H1 (cell line): ENCODE measurements around the gene PITRM1.

Experiments
- EZH2 ChIP-seq: fragments of 200-600 bp; sonication (generic); IDR thresholded peaks from 2 replicates; pipeline ENCODE4 v1.7.1; 2012; ENCODE audit warnings: low read depth, mild to moderate bottlenecking, moderate library complexity, low read length, inconsistent platforms; ENCODE audit not compliant: severe bottlenecking
- RAD21 ChIP-seq, 2 experiments: IDR thresholded peaks in 1 of 2; conservative IDR thresholded peaks in 1 of 2; 2 replicates each; pipeline ENCODE4 v1.6.1; 2011; ENCODE audit warnings: low read depth in 2 of 2, low read length in 2 of 2, improper control_type of control experiment in 1 of 2, inconsistent platforms in 1 of 2, mild to moderate bottlenecking in 1 of 2, moderate library complexity in 1 of 2
- YY1 ChIP-seq: IDR thresholded peaks from 2 replicates; pipeline ENCODE4 v1.6.1; 2011; ENCODE audit warnings: low read depth, mild to moderate bottlenecking, low read length
- TF ChIP-seq, protein P1 (sequence below), 3 experiments: IDR thresholded peaks; 1 replicate in 2 of 3; 2 replicates in 1 of 3; pipeline versions ENCODE4 v1.5.1 to v1.6.1; 2011; ENCODE audit warnings: low read length in 3 of 3, mild to moderate bottlenecking in 3 of 3, inconsistent platforms in 2 of 3, low read depth in 1 of 3, moderate library complexity in 1 of 3; ENCODE audit not compliant: insufficient read depth in 1 of 3; ENCODE audit errors: control extremely low read depth in 1 of 3

DNA sequence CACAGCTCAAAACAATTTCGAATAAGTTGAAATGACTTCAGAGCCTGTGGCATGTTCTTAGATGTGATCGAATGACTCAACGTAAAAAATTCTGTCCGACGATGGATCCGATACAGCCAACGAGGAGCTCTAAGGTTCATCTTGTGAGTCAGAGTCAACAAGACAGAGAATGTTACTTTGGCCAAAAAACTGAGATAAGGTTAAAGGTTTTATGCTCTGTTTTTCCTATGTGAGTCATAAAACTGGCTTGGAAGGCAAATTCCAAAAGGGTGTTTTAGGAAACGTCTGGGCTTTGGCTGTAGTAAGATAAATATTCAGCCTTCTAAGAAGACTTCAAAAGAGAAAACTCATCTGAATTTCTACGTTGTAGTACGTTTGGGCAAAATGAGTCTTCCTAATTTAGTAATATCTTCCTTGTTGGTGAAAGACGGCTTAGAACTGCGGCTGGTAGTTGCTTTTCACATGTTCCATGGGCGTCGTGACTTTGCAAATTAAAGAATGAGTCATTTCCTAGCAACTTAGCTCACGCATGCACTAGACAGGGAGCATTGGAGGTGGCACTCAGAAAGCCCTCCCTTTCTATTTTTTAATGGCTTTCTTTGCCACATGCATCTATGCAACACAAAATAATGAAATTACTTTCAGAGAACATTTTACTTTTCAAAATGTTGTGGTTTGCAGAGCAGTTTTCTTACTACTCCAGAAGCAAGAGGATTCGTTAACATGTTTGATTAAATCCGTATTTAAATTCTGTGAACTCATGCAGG is 77.0 kb downstream of the PITRM1 start:
- no peak for TF ChIP-seq RAD21 (IDR thresholded peaks at IDR 0.05 in 1 of 2, conservative IDR thresholded peaks at IDR 0.05 in 1 of 2; ENCODE audit: low read depth in 2 of 2, low read length in 2 of 2)
- TF ChIP-seq, protein P1, sequence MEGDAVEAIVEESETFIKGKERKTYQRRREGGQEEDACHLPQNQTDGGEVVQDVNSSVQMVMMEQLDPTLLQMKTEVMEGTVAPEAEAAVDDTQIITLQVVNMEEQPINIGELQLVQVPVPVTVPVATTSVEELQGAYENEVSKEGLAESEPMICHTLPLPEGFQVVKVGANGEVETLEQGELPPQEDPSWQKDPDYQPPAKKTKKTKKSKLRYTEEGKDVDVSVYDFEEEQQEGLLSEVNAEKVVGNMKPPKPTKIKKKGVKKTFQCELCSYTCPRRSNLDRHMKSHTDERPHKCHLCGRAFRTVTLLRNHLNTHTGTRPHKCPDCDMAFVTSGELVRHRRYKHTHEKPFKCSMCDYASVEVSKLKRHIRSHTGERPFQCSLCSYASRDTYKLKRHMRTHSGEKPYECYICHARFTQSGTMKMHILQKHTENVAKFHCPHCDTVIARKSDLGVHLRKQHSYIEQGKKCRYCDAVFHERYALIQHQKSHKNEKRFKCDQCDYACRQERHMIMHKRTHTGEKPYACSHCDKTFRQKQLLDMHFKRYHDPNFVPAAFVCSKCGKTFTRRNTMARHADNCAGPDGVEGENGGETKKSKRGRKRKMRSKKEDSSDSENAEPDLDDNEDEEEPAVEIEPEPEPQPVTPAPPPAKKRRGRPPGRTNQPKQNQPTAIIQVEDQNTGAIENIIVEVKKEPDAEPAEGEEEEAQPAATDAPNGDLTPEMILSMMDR (IDR thresholded peaks at IDR 0.05; ENCODE audit: control extremely low read depth in 1 of 3, insufficient read depth in 1 of 3, low read depth in 1 of 3, low read length in 3 of 3), result no peak
- no peak for TF ChIP-seq YY1
- TF ChIP-seq EZH2, result no peak
